Nasal cavity respiratory epithelium epithelial cell of viscerocranial mucosa (primary cell): ENCODE results near the gene OR5A2. TPM values are rescaled to one million over a fixed set of nuclear protein-coding genes. Genes with fewer than 3 reads are reported as not detected.

ENCODE experiments used
- total RNA-seq: library from RNA; depleted of rRNA; stranded (reverse); fragments of >200 nt; gene quantifications from 2 replicates; pipeline ENCODE4 v1.2.3, GENCODE V29; 2014

Gene OR5A2
- not detected in 2 replicates for total RNA-seq

GRCh38 chr11:59426361-59427067 is at the start of gene OR5A2:
OR5A2 (minus strand) TSS chr11:59426413; CDS start chr11:59422953, 3,460 bp downstream.

GRCh38 chr11:59473015-59473414 is 46.8 kb upstream of the OR5A2 start, which contains the start of gene OR4D10:
OR4D10 (plus strand) TSS chr11:59473315; CDS start chr11:59477430, 4,115 bp downstream.

GRCh38 chr11:59456661-59457060 is 30.4 kb upstream of the OR5A2 start, which contains the start of gene OR4D6:
OR4D6 (plus strand) TSS chr11:59456961; CDS start chr11:59456961, 0 bp downstream.

GRCh38 chr11:59436169-59436568 is 10.0 kb upstream of the OR5A2 start, which contains the start of gene OR5A1:
OR5A1 (plus strand) TSS chr11:59436469; CDS start chr11:59443169, 6,700 bp downstream.

Other genes starting within 250 kb of the OR5A2 start
- gene MPEG1, start 213.5 kb downstream of the OR5A2 start, total RNA-seq, result not detected in 2 replicates
- gene OR5AN1, start 67.5 kb downstream of the OR5A2 start, total RNA-seq, result not detected in 2 replicates
- gene OR5A1, start 10.1 kb upstream of the OR5A2 start, total RNA-seq, result not detected in 2 replicates
- not detected in 2 replicates for gene OR4D6, start 30.5 kb upstream of the OR5A2 start, total RNA-seq
- gene OR4D10, start 46.9 kb upstream of the OR5A2 start, total RNA-seq, result not detected in 2 replicates
- not detected in 2 replicates for gene OR4D11, start 77.2 kb upstream of the OR5A2 start, total RNA-seq
- gene OR4D9, start 85.1 kb upstream of the OR5A2 start, total RNA-seq, result not detected in 2 replicates
- gene OSBP, start 189.4 kb upstream of the OR5A2 start, total RNA-seq, result 55.5 and 56.4 TPM in 2 replicates
- gene PATL1, start 242.6 kb upstream of the OR5A2 start, total RNA-seq, result 6.8 and 17.7 TPM in 2 replicates